ENCODE measurements around the gene HARS1.
"Not testable (repeated sequence)": the region's sequence is repeated elsewhere in the genome, so short reads cannot be mapped to it uniquely, and the experiment has no call there.

Gene HARS1

GRCh38 chr5:140711794-140712193, 20.6 kb upstream of the HARS1 start:
- Histone ChIP-seq H3K4me3 (ENCODE audit: low read length) (peak overlapping the region; percentile 88), H3K36me3 (ENCODE audit: control insufficient read depth, insufficient read depth, low read length, severe bottlenecking) (peaks cover 8% of the 10 kb centered on the region), H3K4me1 (ENCODE audit: control insufficient read depth, insufficient read depth, low read length) (peaks cover 5% of the 10 kb centered on the region)

GRCh38 chr5:140710899-140711552, 19.9 kb upstream of the HARS1 start:
- Histone ChIP-seq H3K9me3 (ENCODE audit: control insufficient read depth, low read length) (no peaks in the 10 kb centered on the region), H3K4me1 (ENCODE audit: control insufficient read depth, insufficient read depth, low read length) (peaks cover 5% of the 10 kb centered on the region), H3K9ac (ENCODE audit: low read length) (peak overlapping the region; percentile 82), H3K27me3 (replicated peaks; ENCODE audit: control insufficient read depth, insufficient read depth, low read length) (no peaks in the 10 kb centered on the region), H3K4me3 (ENCODE audit: low read length) (peak overlapping the region; percentile 88), H3K36me3 (ENCODE audit: control insufficient read depth, insufficient read depth, low read length, severe bottlenecking) (peaks cover 11% of the 10 kb centered on the region)
- peak; percentile 95 for DNase-seq (ENCODE audit: low read depth)

More at GRCh38 chr5:140711794-140712193, 20.6 kb upstream of the HARS1 start:
- Histone ChIP-seq H3K9ac (ENCODE audit: low read length) (no peak overlapping the region), H3K27me3 (replicated peaks; ENCODE audit: control insufficient read depth, insufficient read depth, low read length) (no peaks in the 10 kb centered on the region), H3K9me3 (ENCODE audit: control insufficient read depth, low read length) (no peaks in the 10 kb centered on the region)
- no peak for DNase-seq (ENCODE audit: low read depth)

GRCh38 chr5:140708787-140709186, 17.6 kb upstream of the HARS1 start:
- not testable (repeated sequence) for H3K4me3 ChIP-seq (ENCODE audit: low read length); H3K27me3 ChIP-seq (replicated peaks; ENCODE audit: control insufficient read depth, insufficient read depth, low read length); DNase-seq (ENCODE audit: low read depth); H3K9me3 ChIP-seq (ENCODE audit: control insufficient read depth, low read length); H3K9ac ChIP-seq (ENCODE audit: low read length); H3K4me1 ChIP-seq (ENCODE audit: control insufficient read depth, insufficient read depth, low read length)
- peaks cover 34% of the 10 kb centered on the region for H3K36me3 ChIP-seq (ENCODE audit: control insufficient read depth, insufficient read depth, low read length, severe bottlenecking)

GRCh38 chr5:140707812-140708211, 16.6 kb upstream of the HARS1 start:
- Histone ChIP-seq H3K9me3 (ENCODE audit: control insufficient read depth, low read length) (no peaks in the 10 kb centered on the region), H3K36me3 (ENCODE audit: control insufficient read depth, insufficient read depth, low read length, severe bottlenecking) (peaks cover 42% of the 10 kb centered on the region), H3K4me1 (ENCODE audit: control insufficient read depth, insufficient read depth, low read length) (peaks cover 5% of the 10 kb centered on the region), H3K4me3 (ENCODE audit: low read length) (no peak overlapping the region), H3K27me3 (replicated peaks; ENCODE audit: control insufficient read depth, insufficient read depth, low read length) (no peaks in the 10 kb centered on the region), H3K9ac (ENCODE audit: low read length) (no peak overlapping the region)
- DNase-seq (ENCODE audit: low read depth) = no peak

- H3K4me3 ChIP-seq (ENCODE audit: low read length) = peak within 1 kb of the TSS; percentile 98
- peaks cover 16% of the 10 kb centered on the region for H3K4me1 ChIP-seq (ENCODE audit: control insufficient read depth, insufficient read depth, low read length)
- no peaks in the 10 kb centered on the region for H3K27me3 ChIP-seq (replicated peaks; ENCODE audit: control insufficient read depth, insufficient read depth, low read length)
- H3K9ac ChIP-seq (ENCODE audit: low read length) = peak within 1 kb of the TSS; percentile 96
- peak; percentile 99 for DNase-seq (ENCODE audit: low read depth)
- H3K36me3 ChIP-seq (ENCODE audit: control insufficient read depth, insufficient read depth, low read length, severe bottlenecking) = peaks cover 80% of the 10 kb centered on the region
- no peaks in the 10 kb centered on the region for H3K9me3 ChIP-seq (ENCODE audit: control insufficient read depth, low read length)
These were observed 9.3 kb upstream of the HARS1 start, which contains the start of gene ZMAT2 for GRCh38 chr5:140700177-140701144. ZMAT2 (plus strand) TSS chr5:140700447; CDS start chr5:140700461, 14 bp downstream.

- Histone ChIP-seq H3K4me3 (ENCODE audit: low read length) (no peak overlapping the region), H3K4me1 (ENCODE audit: control insufficient read depth, insufficient read depth, low read length) (peaks cover 38% of the 10 kb centered on the region), H3K36me3 (ENCODE audit: control insufficient read depth, insufficient read depth, low read length, severe bottlenecking) (peaks cover 59% of the 10 kb centered on the region), H3K9me3 (ENCODE audit: control insufficient read depth, low read length) (no peaks in the 10 kb centered on the region), H3K27me3 (replicated peaks; ENCODE audit: control insufficient read depth, insufficient read depth, low read length) (no peaks in the 10 kb centered on the region), H3K9ac (ENCODE audit: low read length) (no peak overlapping the region)
- no peak for DNase-seq (ENCODE audit: low read depth)
These were observed 5.8 kb upstream of the HARS1 start for GRCh38 chr5:140696891-140697492.

GRCh38 chr5:140694276-140694675, 3.1 kb upstream of the HARS1 start:
- Histone ChIP-seq H3K9ac (ENCODE audit: low read length) (no peak overlapping the region), H3K27me3 (replicated peaks; ENCODE audit: control insufficient read depth, insufficient read depth, low read length) (no peaks in the 10 kb centered on the region), H3K4me1 (ENCODE audit: control insufficient read depth, insufficient read depth, low read length) (peaks cover 30% of the 10 kb centered on the region), H3K9me3 (ENCODE audit: control insufficient read depth, low read length) (no peaks in the 10 kb centered on the region), H3K36me3 (ENCODE audit: control insufficient read depth, insufficient read depth, low read length, severe bottlenecking) (peaks cover 56% of the 10 kb centered on the region), H3K4me3 (ENCODE audit: low read length) (no peak overlapping the region)
- no peak for DNase-seq (ENCODE audit: low read depth)

GRCh38 chr5:140690376-140690932, 716 bp downstream of the HARS1 start:
- Histone ChIP-seq H3K4me3 (ENCODE audit: low read length) (peak overlapping the region; percentile 92), H3K36me3 (ENCODE audit: control insufficient read depth, insufficient read depth, low read length, severe bottlenecking) (peaks cover 28% of the 10 kb centered on the region)
- DNase-seq (ENCODE audit: low read depth) = no peak

GRCh38 chr5:140678993-140679392, 12.2 kb downstream of the HARS1 start:
- no peaks in the 10 kb centered on the region for H3K4me1 ChIP-seq (ENCODE audit: control insufficient read depth, insufficient read depth, low read length)
- peaks cover 73% of the 10 kb centered on the region for H3K36me3 ChIP-seq (ENCODE audit: control insufficient read depth, insufficient read depth, low read length, severe bottlenecking)
- no peak for DNase-seq (ENCODE audit: low read depth)
- no peaks in the 10 kb centered on the region for H3K27me3 ChIP-seq (replicated peaks; ENCODE audit: control insufficient read depth, insufficient read depth, low read length)
- no peak overlapping the region for H3K9ac ChIP-seq (ENCODE audit: low read length)
- no peak overlapping the region for H3K4me3 ChIP-seq (ENCODE audit: low read length)
- no peaks in the 10 kb centered on the region for H3K9me3 ChIP-seq (ENCODE audit: control insufficient read depth, low read length)

More at GRCh38 chr5:140690376-140690932, 716 bp downstream of the HARS1 start:
- peaks cover 30% of the 10 kb centered on the region for H3K4me1 ChIP-seq (ENCODE audit: control insufficient read depth, insufficient read depth, low read length)
- peak overlapping the region; percentile 96 for H3K9ac ChIP-seq (ENCODE audit: low read length)
- H3K9me3 ChIP-seq (ENCODE audit: control insufficient read depth, low read length) = no peaks in the 10 kb centered on the region
- no peaks in the 10 kb centered on the region for H3K27me3 ChIP-seq (replicated peaks; ENCODE audit: control insufficient read depth, insufficient read depth, low read length)

GRCh38 chr5:140677947-140678346, 13.2 kb downstream of the HARS1 start:
- H3K9me3 ChIP-seq (ENCODE audit: control insufficient read depth, low read length) = no peaks in the 10 kb centered on the region
- no peaks in the 10 kb centered on the region for H3K4me1 ChIP-seq (ENCODE audit: control insufficient read depth, insufficient read depth, low read length)
- no peak overlapping the region for H3K9ac ChIP-seq (ENCODE audit: low read length)
- H3K4me3 ChIP-seq (ENCODE audit: low read length) = no peak overlapping the region
- peaks cover 74% of the 10 kb centered on the region for H3K36me3 ChIP-seq (ENCODE audit: control insufficient read depth, insufficient read depth, low read length, severe bottlenecking)
- no peaks in the 10 kb centered on the region for H3K27me3 ChIP-seq (replicated peaks; ENCODE audit: control insufficient read depth, insufficient read depth, low read length)
- no peak for DNase-seq (ENCODE audit: low read depth)

- H3K36me3 ChIP-seq (ENCODE audit: control insufficient read depth, insufficient read depth, low read length, severe bottlenecking) = peaks cover 74% of the 10 kb centered on the region
- no peaks in the 10 kb centered on the region for H3K9me3 ChIP-seq (ENCODE audit: control insufficient read depth, low read length)
- H3K4me1 ChIP-seq (ENCODE audit: control insufficient read depth, insufficient read depth, low read length) = no peaks in the 10 kb centered on the region
- H3K27me3 ChIP-seq (replicated peaks; ENCODE audit: control insufficient read depth, insufficient read depth, low read length) = no peaks in the 10 kb centered on the region
- no peak overlapping the region for H3K9ac ChIP-seq (ENCODE audit: low read length)
- no peak for DNase-seq (ENCODE audit: low read depth)
- no peak overlapping the region for H3K4me3 ChIP-seq (ENCODE audit: low read length)
These were observed 16.5 kb downstream of the HARS1 start for GRCh38 chr5:140674629-140675028.

All from adipocyte (in vitro differentiated cells).